Panc1 (cell line): ENCODE results near the gene DENND6A. TPM values are rescaled to one million over a fixed set of nuclear protein-coding genes. Genes with fewer than 3 reads are reported as not detected.

Experiments
- ATAC-seq: fragments of 200-7000 bp; cut with Tn5 transposase; 2 replicates; pipeline ENCODE4 v1.9.1; 2020; ENCODE audit warnings: mild to moderate bottlenecking, moderate library complexity
- BruUV-seq: library from RNA; stranded (reverse); fragments of 400-500 nt; replicated peaks from 2 replicates; lab custom pipeline; 2021; lab: Mats Ljungman, UMichigan
- CTCF ChIA-PET: fragments of 300-600 bp; sonication (Branson Sonifier 250); formaldehyde crosslinking; loops from one replicate; lab custom pipeline; 2022; ENCODE audit warnings: antibody characterized with exemption; lab: Charles Lee
- POLR2A ChIA-PET: fragments of 300-600 bp; sonication (Branson Sonifier 250); formaldehyde crosslinking; loops from one replicate; lab custom pipeline; 2022; ENCODE audit warnings: antibody characterized with exemption; lab: Charles Lee
- DNase-seq: peaks from one replicate; pipeline ENCODE4 v3.0.0-alpha.2; 2010; ENCODE audit warnings: low read depth, low spot score
- H3K27ac ChIP-seq: 2 replicates; pipeline ENCODE4 v1.5.1; 2011; ENCODE audit warnings: mild to moderate bottlenecking, low read length, inconsistent platforms
- H3K27me3 ChIP-seq: fragments of 200-500 bp; sonication (Bioruptor generic); 2 replicates; pipeline ENCODE4 v1.6.0; 2014; ENCODE audit warnings: low read length, inconsistent platforms; ENCODE audit not compliant: control insufficient read depth, insufficient read depth
- H3K36me3 ChIP-seq: fragments of 200-500 bp; sonication (Bioruptor generic); 2 replicates; pipeline ENCODE4 v1.5.1; 2014; ENCODE audit warnings: inconsistent platforms, mild to moderate bottlenecking, low read length, moderate library complexity; ENCODE audit not compliant: control insufficient read depth, insufficient read depth
- H3K4me1 ChIP-seq: 2 replicates; pipeline ENCODE4 v1.5.1; 2011; ENCODE audit warnings: inconsistent platforms, mild to moderate bottlenecking, low read length, moderate library complexity; ENCODE audit not compliant: control insufficient read depth, insufficient read depth
- H3K4me3 ChIP-seq, 2 experiments: 2 replicates each; pipeline ENCODE4 v1.5.1; 2011 to 2012; ENCODE audit warnings: low read depth in 2 of 2, low read length in 2 of 2, mild to moderate bottlenecking in 2 of 2, inconsistent platforms in 1 of 2, moderate library complexity in 1 of 2
- H3K9me3 ChIP-seq: fragments of 200-500 bp; sonication (Bioruptor generic); 2 replicates; pipeline ENCODE4 v1.5.1; 2014; ENCODE audit warnings: low read depth, mild to moderate bottlenecking, inconsistent platforms, low read length, moderate library complexity; ENCODE audit not compliant: control insufficient read depth, insufficient read depth
- POLR2AphosphoS5 ChIP-seq: IDR thresholded peaks from 2 replicates; pipeline ENCODE4 v1.6.1; 2012; ENCODE audit warnings: mild to moderate bottlenecking, low read depth, low read length, moderate library complexity
- SIN3A ChIP-seq: IDR thresholded peaks from 2 replicates; pipeline ENCODE4 v1.6.1; 2012; ENCODE audit warnings: low read depth, mild to moderate bottlenecking, low read length, moderate library complexity, borderline replicate concordance; ENCODE audit not compliant: insufficient read depth
- TCF7L2 ChIP-seq: IDR thresholded peaks from 2 replicates; pipeline ENCODE4 v1.6.1; 2011; ENCODE audit warnings: mild to moderate bottlenecking, low read depth, low read length, inconsistent platforms
- in situ Hi-C: cut with HindIII; loops from 2 replicates; pipeline ENCODE4 v1.10.0; 2016; ENCODE audit warnings: low sequenced_read_pairs, low pct_unique_long_range_greater_than_20kb
- intact Hi-C: fragments of 100-400 bp; cut with micrococcal nuclease; formaldehyde crosslinking; loops from one replicate; pipeline ENCODE4 v1.10.0; 2022; ENCODE audit not compliant: unreplicated experiment
- total RNA-seq: library from RNA; stranded (reverse); gene quantifications from one replicate; pipeline ENCODE4 v1.2.1, GENCODE V29; 2021; ENCODE audit not compliant: unreplicated experiment
- TF ChIP-seq, protein P1 (sequence below): fragments of 450-650 bp; IDR thresholded peaks from 2 replicates; pipeline ENCODE4 v1.5.1; 2017; ENCODE audit warnings: mild to moderate bottlenecking
- TF ChIP-seq, protein P2 (sequence below), 2 experiments: IDR thresholded peaks; 2 replicates each; pipeline ENCODE4 v1.6.1; 2011 to 2012; ENCODE audit warnings: low read depth in 2 of 2, control low read depth in 1 of 2, low read length in 1 of 2, mild to moderate bottlenecking in 1 of 2, moderate library complexity in 1 of 2; ENCODE audit not compliant: insufficient read depth in 1 of 2

The DENND6A gene
- total RNA-seq, 1 experiment from 2014 or later: 18.1 TPM

DNA sequence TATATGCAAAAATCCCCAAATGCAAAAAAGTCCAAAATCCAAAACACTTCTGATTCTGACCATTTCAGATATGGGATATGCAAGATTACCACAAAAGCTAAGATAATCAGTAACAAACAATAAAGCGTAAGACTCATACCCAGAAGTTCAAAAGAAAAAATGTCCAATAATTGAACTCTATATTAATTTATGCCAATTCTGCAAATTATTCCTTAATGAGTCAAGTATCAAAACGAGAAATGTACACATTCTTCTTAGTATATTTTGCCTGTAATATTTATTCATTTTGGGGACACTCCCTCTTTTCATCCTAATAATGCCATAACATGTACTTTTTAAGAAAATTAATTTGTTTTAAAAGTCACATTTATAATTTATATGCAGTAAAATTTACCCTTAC lies 37.1 kb downstream of the DENND6A start:
- CTCF ChIA-PET: no interaction called here
- H3K4me3 ChIP-seq: no peak overlapping the region
- H3K4me1 ChIP-seq: no peaks in the 10 kb centered on the region
- intact Hi-C loops (no loop called here), in situ Hi-C loops (no loop called here)
- TF ChIP-seq TCF7L2 (no peak), SIN3A (no peak)
- TF ChIP-seq, protein P1, sequence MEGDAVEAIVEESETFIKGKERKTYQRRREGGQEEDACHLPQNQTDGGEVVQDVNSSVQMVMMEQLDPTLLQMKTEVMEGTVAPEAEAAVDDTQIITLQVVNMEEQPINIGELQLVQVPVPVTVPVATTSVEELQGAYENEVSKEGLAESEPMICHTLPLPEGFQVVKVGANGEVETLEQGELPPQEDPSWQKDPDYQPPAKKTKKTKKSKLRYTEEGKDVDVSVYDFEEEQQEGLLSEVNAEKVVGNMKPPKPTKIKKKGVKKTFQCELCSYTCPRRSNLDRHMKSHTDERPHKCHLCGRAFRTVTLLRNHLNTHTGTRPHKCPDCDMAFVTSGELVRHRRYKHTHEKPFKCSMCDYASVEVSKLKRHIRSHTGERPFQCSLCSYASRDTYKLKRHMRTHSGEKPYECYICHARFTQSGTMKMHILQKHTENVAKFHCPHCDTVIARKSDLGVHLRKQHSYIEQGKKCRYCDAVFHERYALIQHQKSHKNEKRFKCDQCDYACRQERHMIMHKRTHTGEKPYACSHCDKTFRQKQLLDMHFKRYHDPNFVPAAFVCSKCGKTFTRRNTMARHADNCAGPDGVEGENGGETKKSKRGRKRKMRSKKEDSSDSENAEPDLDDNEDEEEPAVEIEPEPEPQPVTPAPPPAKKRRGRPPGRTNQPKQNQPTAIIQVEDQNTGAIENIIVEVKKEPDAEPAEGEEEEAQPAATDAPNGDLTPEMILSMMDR: no peak
- no peaks in the 10 kb centered on the region for H3K27me3 ChIP-seq
- H3K9me3 ChIP-seq: no peaks in the 10 kb centered on the region
- ATAC-seq: no peak
- no peak overlapping the region for H3K27ac ChIP-seq
- BruUV-seq: no TSS peak
- POLR2A ChIA-PET: no interaction called here
- peaks cover 7% of the 10 kb centered on the region for H3K36me3 ChIP-seq
- no peak for DNase-seq

DNA sequence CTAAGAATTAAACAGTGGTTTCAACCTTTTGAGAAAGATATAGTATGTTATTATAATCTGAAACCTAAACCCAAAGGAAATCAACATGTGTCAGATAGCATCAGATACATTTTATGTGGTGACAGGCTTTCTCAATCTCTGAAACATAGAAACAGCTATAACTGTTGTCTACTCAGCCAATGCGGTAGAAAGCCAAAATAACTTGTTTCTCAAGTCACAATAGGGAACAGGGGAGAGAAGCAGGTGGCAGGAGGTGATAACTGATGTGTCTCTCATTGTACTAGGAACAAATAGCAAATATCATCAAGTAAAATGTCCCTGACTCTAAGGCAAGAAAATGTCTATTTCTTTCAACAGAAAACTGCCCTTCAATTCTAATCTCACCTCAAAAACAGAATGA lies 38.6 kb downstream of the DENND6A start:
- H3K27me3 ChIP-seq: no peaks in the 10 kb centered on the region
- no peaks in the 10 kb centered on the region for H3K9me3 ChIP-seq
- no TSS peak for BruUV-seq
- DNase-seq: no peak
- H3K27ac ChIP-seq: no peak overlapping the region
- intact Hi-C loops: no loop called here
- POLR2A ChIA-PET: no interaction called here
- in situ Hi-C loops: no loop called here
- peaks cover 5% of the 10 kb centered on the region for H3K36me3 ChIP-seq
- no peaks in the 10 kb centered on the region for H3K4me1 ChIP-seq
- ATAC-seq: no peak
- CTCF ChIA-PET: no interaction called here
- H3K4me3 ChIP-seq: no peak overlapping the region
- TF ChIP-seq, protein P1: no peak
- TF ChIP-seq TCF7L2 (no peak), SIN3A (no peak), POLR2AphosphoS5 (no peak)
- TF ChIP-seq, protein P2, sequence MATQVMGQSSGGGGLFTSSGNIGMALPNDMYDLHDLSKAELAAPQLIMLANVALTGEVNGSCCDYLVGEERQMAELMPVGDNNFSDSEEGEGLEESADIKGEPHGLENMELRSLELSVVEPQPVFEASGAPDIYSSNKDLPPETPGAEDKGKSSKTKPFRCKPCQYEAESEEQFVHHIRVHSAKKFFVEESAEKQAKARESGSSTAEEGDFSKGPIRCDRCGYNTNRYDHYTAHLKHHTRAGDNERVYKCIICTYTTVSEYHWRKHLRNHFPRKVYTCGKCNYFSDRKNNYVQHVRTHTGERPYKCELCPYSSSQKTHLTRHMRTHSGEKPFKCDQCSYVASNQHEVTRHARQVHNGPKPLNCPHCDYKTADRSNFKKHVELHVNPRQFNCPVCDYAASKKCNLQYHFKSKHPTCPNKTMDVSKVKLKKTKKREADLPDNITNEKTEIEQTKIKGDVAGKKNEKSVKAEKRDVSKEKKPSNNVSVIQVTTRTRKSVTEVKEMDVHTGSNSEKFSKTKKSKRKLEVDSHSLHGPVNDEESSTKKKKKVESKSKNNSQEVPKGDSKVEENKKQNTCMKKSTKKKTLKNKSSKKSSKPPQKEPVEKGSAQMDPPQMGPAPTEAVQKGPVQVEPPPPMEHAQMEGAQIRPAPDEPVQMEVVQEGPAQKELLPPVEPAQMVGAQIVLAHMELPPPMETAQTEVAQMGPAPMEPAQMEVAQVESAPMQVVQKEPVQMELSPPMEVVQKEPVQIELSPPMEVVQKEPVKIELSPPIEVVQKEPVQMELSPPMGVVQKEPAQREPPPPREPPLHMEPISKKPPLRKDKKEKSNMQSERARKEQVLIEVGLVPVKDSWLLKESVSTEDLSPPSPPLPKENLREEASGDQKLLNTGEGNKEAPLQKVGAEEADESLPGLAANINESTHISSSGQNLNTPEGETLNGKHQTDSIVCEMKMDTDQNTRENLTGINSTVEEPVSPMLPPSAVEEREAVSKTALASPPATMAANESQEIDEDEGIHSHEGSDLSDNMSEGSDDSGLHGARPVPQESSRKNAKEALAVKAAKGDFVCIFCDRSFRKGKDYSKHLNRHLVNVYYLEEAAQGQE (IDR thresholded peaks at IDR 0.05; ENCODE audit: insufficient read depth in 1 of 2, low read depth in 2 of 2, low read length in 1 of 2): no peak
